ENCODE results near the gene SH3PXD2A. TPM values are rescaled to one million over a fixed set of nuclear protein-coding genes. Genes with fewer than 3 reads are reported as not detected.

SH3PXD2A gene
- total RNA-seq, 1 experiment from 2014 or later: 6.8 TPM

GRCh38 chr10:103837370-103838069 is 17.9 kb downstream of the SH3PXD2A start:
- no peak overlapping the region for H3K4me3 ChIP-seq (ENCODE audit: insufficient read depth, low read depth, low read length)
- DNase-seq: no peak
- no peaks in the 10 kb centered on the region for H3K27me3 ChIP-seq (ENCODE audit: control insufficient read depth, insufficient read depth, low read length)
- no peaks in the 10 kb centered on the region for H3K36me3 ChIP-seq (replicated peaks; ENCODE audit: control insufficient read depth, insufficient read depth, low read length)

- no peak for DNase-seq
- Histone ChIP-seq H3K36me3 (replicated peaks; ENCODE audit: control insufficient read depth, insufficient read depth, low read length) (no peaks in the 10 kb centered on the region), H3K27me3 (ENCODE audit: control insufficient read depth, insufficient read depth, low read length) (no peaks in the 10 kb centered on the region), H3K4me3 (ENCODE audit: insufficient read depth, low read depth, low read length) (no peak overlapping the region)
Measured at GRCh38 chr10:103836861-103837260, 18.5 kb downstream of the SH3PXD2A start.

GRCh38 chr10:103836273-103836672 is 19.1 kb downstream of the SH3PXD2A start:
- H3K36me3 ChIP-seq (replicated peaks; ENCODE audit: control insufficient read depth, insufficient read depth, low read length): no peaks in the 10 kb centered on the region
- H3K4me3 ChIP-seq (ENCODE audit: insufficient read depth, low read depth, low read length): no peak overlapping the region
- DNase-seq: no peak
- no peaks in the 10 kb centered on the region for H3K27me3 ChIP-seq (ENCODE audit: control insufficient read depth, insufficient read depth, low read length)

GRCh38 chr10:103835096-103836050 is 20.0 kb downstream of the SH3PXD2A start:
- H3K4me3 ChIP-seq (ENCODE audit: insufficient read depth, low read depth, low read length): no peak overlapping the region
- H3K36me3 ChIP-seq (replicated peaks; ENCODE audit: control insufficient read depth, insufficient read depth, low read length): no peaks in the 10 kb centered on the region
- DNase-seq: no peak
- no peaks in the 10 kb centered on the region for H3K27me3 ChIP-seq (ENCODE audit: control insufficient read depth, insufficient read depth, low read length)

- DNase-seq: no peak
- H3K4me3 ChIP-seq (ENCODE audit: insufficient read depth, low read depth, low read length): no peak overlapping the region
Measured at GRCh38 chr10:103834436-103835095, 20.8 kb downstream of the SH3PXD2A start.

GRCh38 chr10:103833731-103834365 is 21.5 kb downstream of the SH3PXD2A start:
- no peak overlapping the region for H3K4me3 ChIP-seq (ENCODE audit: insufficient read depth, low read depth, low read length)
- no peaks in the 10 kb centered on the region for H3K36me3 ChIP-seq (replicated peaks; ENCODE audit: control insufficient read depth, insufficient read depth, low read length)
- DNase-seq: peak; percentile 74
- H3K27me3 ChIP-seq (ENCODE audit: control insufficient read depth, insufficient read depth, low read length): no peaks in the 10 kb centered on the region

More at GRCh38 chr10:103834436-103835095, 20.8 kb downstream of the SH3PXD2A start:
- Histone ChIP-seq H3K27me3 (ENCODE audit: control insufficient read depth, insufficient read depth, low read length) (no peaks in the 10 kb centered on the region), H3K36me3 (replicated peaks; ENCODE audit: control insufficient read depth, insufficient read depth, low read length) (no peaks in the 10 kb centered on the region)

- H3K36me3 ChIP-seq (replicated peaks; ENCODE audit: control insufficient read depth, insufficient read depth, low read length): no peaks in the 10 kb centered on the region
- no peak overlapping the region for H3K4me3 ChIP-seq (ENCODE audit: insufficient read depth, low read depth, low read length)
- DNase-seq: no peak
- no peaks in the 10 kb centered on the region for H3K27me3 ChIP-seq (ENCODE audit: control insufficient read depth, insufficient read depth, low read length)
Measured at GRCh38 chr10:103832806-103833205, 22.6 kb downstream of the SH3PXD2A start.

GRCh38 chr10:103829838-103830465 is 25.4 kb downstream of the SH3PXD2A start:
- H3K27me3 ChIP-seq (ENCODE audit: control insufficient read depth, insufficient read depth, low read length): no peaks in the 10 kb centered on the region; the same call in 1 of the 2 replicates
- DNase-seq: no peak
- no peaks in the 10 kb centered on the region for H3K36me3 ChIP-seq (replicated peaks; ENCODE audit: control insufficient read depth, insufficient read depth, low read length)
- no peak overlapping the region for H3K4me3 ChIP-seq (ENCODE audit: insufficient read depth, low read depth, low read length)

GRCh38 chr10:103829278-103829677 is 26.1 kb downstream of the SH3PXD2A start:
- no peak overlapping the region for H3K4me3 ChIP-seq (ENCODE audit: insufficient read depth, low read depth, low read length)
- no peaks in the 10 kb centered on the region for H3K36me3 ChIP-seq (replicated peaks; ENCODE audit: control insufficient read depth, insufficient read depth, low read length)
- H3K27me3 ChIP-seq (ENCODE audit: control insufficient read depth, insufficient read depth, low read length): no peaks in the 10 kb centered on the region; the same call in 1 of the 2 replicates
- no peak for DNase-seq

GRCh38 chr10:103828587-103829197 is 26.7 kb downstream of the SH3PXD2A start:
- no peak for DNase-seq
- Histone ChIP-seq H3K36me3 (replicated peaks; ENCODE audit: control insufficient read depth, insufficient read depth, low read length) (no peaks in the 10 kb centered on the region), H3K4me3 (ENCODE audit: insufficient read depth, low read depth, low read length) (no peak overlapping the region), H3K27me3 (ENCODE audit: control insufficient read depth, insufficient read depth, low read length) (no peaks in the 10 kb centered on the region; the same call in 1 of the 2 replicates)

GRCh38 chr10:103828107-103828506 is 27.3 kb downstream of the SH3PXD2A start:
- no peak overlapping the region for H3K4me3 ChIP-seq (ENCODE audit: insufficient read depth, low read depth, low read length)
- no peak for DNase-seq
- H3K36me3 ChIP-seq (replicated peaks; ENCODE audit: control insufficient read depth, insufficient read depth, low read length): no peaks in the 10 kb centered on the region
- no peaks in the 10 kb centered on the region; the same call in 1 of the 2 replicates for H3K27me3 ChIP-seq (ENCODE audit: control insufficient read depth, insufficient read depth, low read length)

GRCh38 chr10:103826885-103827284 is 28.5 kb downstream of the SH3PXD2A start:
- H3K4me3 ChIP-seq (ENCODE audit: insufficient read depth, low read depth, low read length): no peak overlapping the region
- H3K36me3 ChIP-seq (replicated peaks; ENCODE audit: control insufficient read depth, insufficient read depth, low read length): no peaks in the 10 kb centered on the region
- DNase-seq: no peak
- no peaks in the 10 kb centered on the region; the same call in 1 of the 2 replicates for H3K27me3 ChIP-seq (ENCODE audit: control insufficient read depth, insufficient read depth, low read length)

GRCh38 chr10:103824281-103824680 is 31.1 kb downstream of the SH3PXD2A start:
- Histone ChIP-seq H3K27me3 (ENCODE audit: control insufficient read depth, insufficient read depth, low read length) (no peaks in the 10 kb centered on the region; the same call in 1 of the 2 replicates), H3K4me3 (ENCODE audit: insufficient read depth, low read depth, low read length) (no peak overlapping the region), H3K36me3 (replicated peaks; ENCODE audit: control insufficient read depth, insufficient read depth, low read length) (no peaks in the 10 kb centered on the region)
- no peak for DNase-seq
